Measurements from ENCODE around the gene RNLS.
A peak's percentile ranks its signal among the peaks of the same experiment; 100 is the strongest.

The RNLS gene

GRCh38 chr10:88582806-88583583 lies at the start of gene RNLS:
TSS of gene RNLS (minus strand) at chr10:88583318.
- peak; percentile 53 for DNase-seq (ENCODE audit: low spot score)

- DNase-seq (ENCODE audit: low spot score), result no peak
These were observed 41.7 kb upstream of the RNLS start for GRCh38 chr10:88624840-88625239.

GRCh38 chr10:88623835-88624234 lies 40.7 kb upstream of the RNLS start:
- no peak for DNase-seq (ENCODE audit: low spot score)

GRCh38 chr10:88620441-88620840 lies 37.3 kb upstream of the RNLS start:
- no peak for DNase-seq (ENCODE audit: low spot score)

- DNase-seq (ENCODE audit: low spot score), result no peak
These were observed 35.4 kb upstream of the RNLS start for GRCh38 chr10:88618496-88618895.

GRCh38 chr10:88617772-88618300 lies 34.7 kb upstream of the RNLS start:
- DNase-seq (ENCODE audit: low spot score), result no peak

- DNase-seq (ENCODE audit: low spot score), result no peak
These were observed 33.3 kb upstream of the RNLS start for GRCh38 chr10:88616250-88616977.

- DNase-seq (ENCODE audit: low spot score), result no peak
These were observed 25.7 kb upstream of the RNLS start for GRCh38 chr10:88608780-88609179.

- DNase-seq (ENCODE audit: low spot score), result no peak
These were observed 25.1 kb upstream of the RNLS start for GRCh38 chr10:88608052-88608732.

GRCh38 chr10:88598055-88598454 lies 14.9 kb upstream of the RNLS start:
- no peak for DNase-seq (ENCODE audit: low spot score)

GRCh38 chr10:88594482-88594881 lies 11.4 kb upstream of the RNLS start:
- DNase-seq (ENCODE audit: low spot score), result no peak

GRCh38 chr10:88592906-88593305 lies 9.8 kb upstream of the RNLS start:
- DNase-seq (ENCODE audit: low spot score), result no peak

GRCh38 chr10:88592381-88592780 lies 9.3 kb upstream of the RNLS start:
- no peak for DNase-seq (ENCODE audit: low spot score)

GRCh38 chr10:88586462-88586861 lies 3.3 kb upstream of the RNLS start, which contains the start of gene LIPJ:
TSS of gene LIPJ (plus strand) at chr10:88586762. CDS start at chr10:88590688, 3,926 bp downstream.
- no peak for DNase-seq (ENCODE audit: low spot score)

- no peak for DNase-seq (ENCODE audit: low spot score)
These were observed 453 bp upstream of the RNLS start for GRCh38 chr10:88583584-88583957.

GRCh38 chr10:88582411-88582805 lies 710 bp downstream of the RNLS start:
- no peak for DNase-seq (ENCODE audit: low spot score)

GRCh38 chr10:88565072-88565471 lies 18.0 kb downstream of the RNLS start:
- DNase-seq (ENCODE audit: low spot score), result peak; percentile 2

GRCh38 chr10:88562152-88562551 lies 21.0 kb downstream of the RNLS start:
- DNase-seq (ENCODE audit: low spot score), result no peak

- no peak for DNase-seq (ENCODE audit: low spot score)
These were observed 25.5 kb downstream of the RNLS start for GRCh38 chr10:88557658-88558057.

GRCh38 chr10:88557256-88557655 lies 25.9 kb downstream of the RNLS start:
- no peak for DNase-seq (ENCODE audit: low spot score)

GRCh38 chr10:88555190-88555908 lies 27.8 kb downstream of the RNLS start:
- DNase-seq (ENCODE audit: low spot score), result no peak

All from hepatic stellate cell (primary cell).